Fibroblast of lung (primary cell): ENCODE results near the gene STK16. TPM values are rescaled to one million over a fixed set of nuclear protein-coding genes. Genes with fewer than 3 reads are reported as not detected.

Experiments used
- DNase-seq, 2 donors: peaks; one replicate each; pipeline versions ENCODE4 v3.0.0 to v3.0.0-alpha.2; 2010; ENCODE audit warnings: low read depth in 2 of 2
- H2AFZ ChIP-seq: 2 replicates; pipeline ENCODE4 v1.5.1; 2012; ENCODE audit warnings: low read length, control low read depth, inconsistent platforms
- H3K27ac ChIP-seq: 2 replicates; pipeline ENCODE4 v1.5.1; 2011; ENCODE audit warnings: low read length, control low read depth; ENCODE audit not compliant: insufficient read depth
- H3K27me3 ChIP-seq: 2 replicates; pipeline ENCODE4 v1.5.1; 2011; ENCODE audit warnings: mild to moderate bottlenecking, low read length; ENCODE audit not compliant: control insufficient read depth, insufficient read depth
- H3K36me3 ChIP-seq: 2 replicates; pipeline ENCODE4 v1.5.1; 2011; ENCODE audit warnings: low read length; ENCODE audit not compliant: control insufficient read depth, insufficient read depth
- H3K4me1 ChIP-seq: 2 replicates; pipeline ENCODE4 v1.5.1; 2011; ENCODE audit warnings: low read length; ENCODE audit not compliant: control insufficient read depth, insufficient read depth; ENCODE audit errors: extremely low read depth
- H3K4me2 ChIP-seq: 2 replicates; pipeline ENCODE4 v1.5.1; 2011; ENCODE audit warnings: low read length, control low read depth; ENCODE audit not compliant: insufficient read depth; ENCODE audit errors: extremely low read depth
- H3K4me3 ChIP-seq, 4 experiments: fragments of 200-600 bp in 1 of 4; sonication (generic) in 1 of 4; replicated peaks in 1 of 4; 2 replicates each; pipeline ENCODE4 v1.5.1; 2011 to 2016; ENCODE audit warnings: low read length in 4 of 4, low read depth in 3 of 4, mild to moderate bottlenecking in 3 of 4, control low read depth in 2 of 4, inconsistent platforms in 1 of 4, mixed read lengths in 1 of 4; ENCODE audit not compliant: insufficient read depth in 1 of 4; ENCODE audit errors: control extremely low read depth in 1 of 4
- H3K79me2 ChIP-seq: 2 replicates; pipeline ENCODE4 v1.5.1; 2012; ENCODE audit warnings: mild to moderate bottlenecking, low read length, inconsistent platforms; ENCODE audit not compliant: control insufficient read depth, insufficient read depth
- H3K9ac ChIP-seq: 2 replicates; pipeline ENCODE4 v1.5.1; 2011; ENCODE audit warnings: mild to moderate bottlenecking, low read length, control low read depth; ENCODE audit not compliant: insufficient read depth
- H3K9me3 ChIP-seq: 2 replicates; pipeline ENCODE4 v1.5.1; 2012; ENCODE audit warnings: low read depth, low read length; ENCODE audit not compliant: control insufficient read depth, insufficient read depth
- H4K20me1 ChIP-seq: 2 replicates; pipeline ENCODE4 v1.5.1; 2011; ENCODE audit warnings: low read length; ENCODE audit not compliant: control insufficient read depth, insufficient read depth; ENCODE audit errors: extremely low read depth
- CTCF ChIP-seq, 2 donors: IDR thresholded peaks in 1 of 2; conservative IDR thresholded peaks in 1 of 2; 1 replicate in 1 of 2; 2 replicates in 1 of 2; pipeline ENCODE4 v1.5.1; 2011 to 2012; ENCODE audit warnings: low read length in 2 of 2, control low read depth in 1 of 2, inconsistent platforms in 1 of 2, low read depth in 1 of 2, mild to moderate bottlenecking in 1 of 2
- EZH2 ChIP-seq: IDR thresholded peaks from 2 replicates; pipeline ENCODE4 v1.5.1; 2012; ENCODE audit warnings: low read length, control low read depth, mild to moderate bottlenecking; ENCODE audit errors: missing control alignments
- polyA plus RNA-seq, 2 donors: library from polyadenylated mRNA; depleted of rRNA in 1 of 2; stranded (reverse) in 1 of 2; unstranded in 1 of 2; fragments of >200 nt; gene quantifications; 2 replicates each; pipeline ENCODE4 v1.2.1, GENCODE V29; 2011 to 2012; ENCODE audit warnings: missing spikeins in 1 of 2
- total RNA-seq: library from RNA; depleted of rRNA; stranded (reverse); fragments of >200 nt; gene quantifications from 2 replicates; pipeline ENCODE4 v1.2.1, GENCODE V29; 2014

The STK16 gene
- total and polyA plus RNA-seq, 2 donors (not counting 1 experiment from before 2014, with no cell fraction given) = 30.7 to 35.7 TPM

GRCh38 chr2:219279151-219279915 is 34.1 kb downstream of the STK16 start, which contains the start of gene DNAJB2:
TSS of gene DNAJB2 (plus strand) at chr2:219279366. CDS start at chr2:219279834, 468 bp downstream.
- TF ChIP-seq CTCF (conservative IDR thresholded peaks at IDR 0.05 in 1 of 2, IDR thresholded peaks at IDR 0.05 in 1 of 2; ENCODE audit: low read depth in 1 of 2, low read length in 2 of 2) (no peak), EZH2 (no peak)
- H2AFZ ChIP-seq = no peak within 1 kb of the TSS
- no peaks in the 10 kb centered on the region for H3K9me3 ChIP-seq
- peak within 1 kb of the TSS; percentile 100 for H3K4me2 ChIP-seq
- H4K20me1 ChIP-seq = no peaks in the 10 kb centered on the region
- H3K27ac ChIP-seq = peak within 1 kb of the TSS; percentile 91
- H3K4me3 ChIP-seq = peak within 1 kb of the TSS; percentile 41 to 80 (median 73)
- H3K9ac ChIP-seq = peak within 1 kb of the TSS; percentile 98
- H3K4me1 ChIP-seq = peaks cover 23% of the 10 kb centered on the region
- H3K79me2 ChIP-seq = peaks cover 8% of the 10 kb centered on the region
- peaks cover 23% of the 10 kb centered on the region for H3K36me3 ChIP-seq
- H3K27me3 ChIP-seq = no peaks in the 10 kb centered on the region
- DNase-seq = peak; percentile 99

- H3K4me1 ChIP-seq = peaks cover 17% of the 10 kb centered on the region
- peak overlapping the region; percentile 100 for H3K4me2 ChIP-seq
- peak overlapping the region; percentile 91 for H3K27ac ChIP-seq
- no peaks in the 10 kb centered on the region for H3K9me3 ChIP-seq
- H3K36me3 ChIP-seq = peaks cover 25% of the 10 kb centered on the region
- no peak for TF ChIP-seq CTCF (conservative IDR thresholded peaks at IDR 0.05 in 1 of 2, IDR thresholded peaks at IDR 0.05 in 1 of 2; ENCODE audit: low read depth in 1 of 2, low read length in 2 of 2)
- TF ChIP-seq EZH2 = no peak
- DNase-seq = no peak
- H3K4me3 ChIP-seq = peak overlapping the region; percentile 41 to 80 (median 73)
- peak overlapping the region; percentile 98 for H3K9ac ChIP-seq
- no peaks in the 10 kb centered on the region for H4K20me1 ChIP-seq
- H3K79me2 ChIP-seq = peaks cover 8% of the 10 kb centered on the region
- no peaks in the 10 kb centered on the region for H3K27me3 ChIP-seq
- H2AFZ ChIP-seq = no peak overlapping the region
Measured at GRCh38 chr2:219279916-219280516, 34.7 kb downstream of the STK16 start.

GRCh38 chr2:219280651-219281050 is 35.4 kb downstream of the STK16 start:
- peak overlapping the region in 2 of 4 experiments; percentile 75 to 80 for H3K4me3 ChIP-seq
- H3K27ac ChIP-seq = peak overlapping the region; percentile 91
- H3K9me3 ChIP-seq = no peaks in the 10 kb centered on the region
- no peaks in the 10 kb centered on the region for H4K20me1 ChIP-seq
- H3K4me2 ChIP-seq = peak overlapping the region; percentile 100
- peaks cover 28% of the 10 kb centered on the region for H3K36me3 ChIP-seq
- no peaks in the 10 kb centered on the region for H3K27me3 ChIP-seq
- peaks cover 17% of the 10 kb centered on the region for H3K4me1 ChIP-seq
- H2AFZ ChIP-seq = no peak overlapping the region
- no peak for DNase-seq
- H3K79me2 ChIP-seq = peaks cover 8% of the 10 kb centered on the region
- no peak for TF ChIP-seq CTCF (conservative IDR thresholded peaks at IDR 0.05 in 1 of 2, IDR thresholded peaks at IDR 0.05 in 1 of 2; ENCODE audit: low read depth in 1 of 2, low read length in 2 of 2)
- TF ChIP-seq EZH2 = no peak
- peak overlapping the region; percentile 98 for H3K9ac ChIP-seq
